Suppressor macrophage (primary cell): ENCODE results near the gene KCNQ1.

ENCODE experiments used
- DNase-seq, 4 experiments: peaks; one replicate each; pipeline ENCODE4 v3.0.0-alpha.2; 2020 to 2022

The KCNQ1 gene

GRCh38 chr11:2461253-2461955 lies 16.6 kb downstream of the KCNQ1 start:
- no peak for DNase-seq

- DNase-seq = no peak
Observed at GRCh38 chr11:2461956-2462542, 17.2 kb downstream of the KCNQ1 start.

- no peak for DNase-seq
Observed at GRCh38 chr11:2462543-2462985, 17.8 kb downstream of the KCNQ1 start.

GRCh38 chr11:2462986-2463765 lies 18.4 kb downstream of the KCNQ1 start:
- DNase-seq = no peak

- DNase-seq = no peak
Observed at GRCh38 chr11:2463766-2464277, 19.0 kb downstream of the KCNQ1 start.

- DNase-seq = no peak
Observed at GRCh38 chr11:2464451-2465165, 19.8 kb downstream of the KCNQ1 start.

GRCh38 chr11:2465202-2466068 lies 20.6 kb downstream of the KCNQ1 start:
- DNase-seq = no peak

GRCh38 chr11:2466069-2466801 lies 21.4 kb downstream of the KCNQ1 start:
- DNase-seq = no peak

GRCh38 chr11:2466869-2467694 lies 22.3 kb downstream of the KCNQ1 start:
- DNase-seq = peak; percentile 22 to 69 (median 64)

GRCh38 chr11:2467695-2468055 lies 22.9 kb downstream of the KCNQ1 start:
- DNase-seq = no peak

GRCh38 chr11:2468363-2469235 lies 23.8 kb downstream of the KCNQ1 start:
- peak; percentile 41 to 61 (median 51) for DNase-seq

- no peak for DNase-seq
Observed at GRCh38 chr11:2470495-2470894, 25.7 kb downstream of the KCNQ1 start.

GRCh38 chr11:2471048-2471803 lies 26.4 kb downstream of the KCNQ1 start:
- DNase-seq = no peak

- no peak for DNase-seq
Observed at GRCh38 chr11:2471804-2472096, 26.9 kb downstream of the KCNQ1 start.

GRCh38 chr11:2472428-2473186 lies 27.8 kb downstream of the KCNQ1 start:
- DNase-seq = peak; percentile 13 to 45 (median 32)

GRCh38 chr11:2473361-2474058 lies 28.7 kb downstream of the KCNQ1 start:
- DNase-seq = no peak
